GM20431 (cell line): Measurements from ENCODE around the gene RASSF8.

Experiments
- in situ Hi-C: fragments of 300-500 bp; cut with MseI, MboI; formaldehyde crosslinking; loops from one replicate; pipeline ENCODE4 v1.15.0; 2020; ENCODE audit warnings: low sequenced_read_pairs; ENCODE audit not compliant: unreplicated experiment

Gene RASSF8

GRCh38 chr12:25958428-25959070 lies at the start of gene RASSF8:
RASSF8 (plus strand) TSS chr12:25958682; CDS start chr12:26055344, 96,662 bp downstream.
- in situ Hi-C loops: no loop called here

GRCh38 chr12:25914551-25914950 lies 43.9 kb upstream of the RASSF8 start:
- in situ Hi-C loops: no loop called here

- in situ Hi-C loops: no loop called here
Observed at GRCh38 chr12:25924491-25925001, 33.9 kb upstream of the RASSF8 start.

- in situ Hi-C loops: no loop called here
Observed at GRCh38 chr12:25925064-25925463, 33.4 kb upstream of the RASSF8 start.

- in situ Hi-C loops: no loop called here
Observed at GRCh38 chr12:25926536-25926935, 31.9 kb upstream of the RASSF8 start.

- in situ Hi-C loops: no loop called here
Observed at GRCh38 chr12:25929142-25929541, 29.3 kb upstream of the RASSF8 start.

GRCh38 chr12:25932971-25933370 lies 25.5 kb upstream of the RASSF8 start:
- in situ Hi-C loops: no loop called here

GRCh38 chr12:25934456-25934855 lies 24.0 kb upstream of the RASSF8 start:
- in situ Hi-C loops: no loop called here

GRCh38 chr12:25935355-25936144 lies 22.9 kb upstream of the RASSF8 start:
- in situ Hi-C loops: no loop called here

GRCh38 chr12:25937096-25937495 lies 21.4 kb upstream of the RASSF8 start:
- in situ Hi-C loops: no loop called here

- in situ Hi-C loops: no loop called here
Observed at GRCh38 chr12:25938581-25938980, 19.9 kb upstream of the RASSF8 start.

GRCh38 chr12:25939606-25940005 lies 18.9 kb upstream of the RASSF8 start:
- in situ Hi-C loops: no loop called here

GRCh38 chr12:25940886-25941285 lies 17.6 kb upstream of the RASSF8 start:
- in situ Hi-C loops: no loop called here

GRCh38 chr12:25942709-25943108 lies 15.8 kb upstream of the RASSF8 start:
- in situ Hi-C loops: no loop called here

- in situ Hi-C loops: no loop called here
Observed at GRCh38 chr12:25943940-25944339, 14.5 kb upstream of the RASSF8 start.

- in situ Hi-C loops: no loop called here
Observed at GRCh38 chr12:25949343-25949742, 9.1 kb upstream of the RASSF8 start.

GRCh38 chr12:25950329-25951115 lies 8.0 kb upstream of the RASSF8 start:
- in situ Hi-C loops: no loop called here

- in situ Hi-C loops: no loop called here
Observed at GRCh38 chr12:25957793-25958427, 572 bp upstream of the RASSF8 start.

- in situ Hi-C loops: no loop called here
Observed at GRCh38 chr12:25959071-25959961, 834 bp downstream of the RASSF8 start.
